Lower lobe of right lung (tissue), 2 donors: Measurements from ENCODE around the gene WBP11. TPM values are rescaled to one million over a fixed set of nuclear protein-coding genes. Genes with fewer than 3 reads are reported as not detected.

Source experiments
- ATAC-seq, 2 donors: fragments of 200-7000 bp; cut with Tn5 transposase; one replicate each; pipeline ENCODE4 v1.9.1; 2020 to 2022; ENCODE audit warnings: mild to moderate bottlenecking in 2 of 2, moderate library complexity in 2 of 2
- DNase-seq: peaks from one replicate; pipeline ENCODE4 v3.0.0-alpha.2; 2020
- H3K27ac ChIP-seq: fragments of 200-600 bp; one replicate; pipeline ENCODE4 v1.8.0; 2022
- H3K27me3 ChIP-seq: fragments of 200-600 bp; one replicate; pipeline ENCODE4 v1.8.0; 2022; ENCODE audit warnings: low read depth
- H3K36me3 ChIP-seq: fragments of 200-600 bp; one replicate; pipeline ENCODE4 v1.8.0; 2022; ENCODE audit warnings: mild to moderate bottlenecking
- H3K4me1 ChIP-seq: fragments of 200-600 bp; one replicate; pipeline ENCODE4 v1.8.0; 2022
- H3K4me3 ChIP-seq: fragments of 200-600 bp; one replicate; pipeline ENCODE4 v1.8.0; 2022; ENCODE audit warnings: mild to moderate bottlenecking
- H3K9me3 ChIP-seq: fragments of 200-600 bp; one replicate; pipeline ENCODE4 v1.8.0; 2022
- CTCF ChIP-seq: fragments of 200-600 bp; IDR thresholded peaks from one replicate; pipeline ENCODE4 v1.8.0; 2022; ENCODE audit warnings: antibody characterized with exemption, mild to moderate bottlenecking
- intact Hi-C: fragments of 100-400 bp; cut with DNase I; formaldehyde crosslinking; loops from one replicate; pipeline ENCODE4 v1.11.0; 2022
- total RNA-seq: library from RNA; stranded (reverse); fragmentation: NEBNext Ultra II Directional; extraction: Animal tissue kit (Norgen Biotek cat#: 25700); gene quantifications from one replicate; pipeline ENCODE4 v1.2.1, GENCODE V29; 2021
- donor health status: DM: no; HTN: yes; CAD: no; lungs with severe emphysema.

The WBP11 gene
- total RNA-seq, 1 donor from 2014 or later: 49.3 TPM

GRCh38 chr12:14833952-14834351 lies 30.7 kb upstream of the WBP11 start:
- no peak for TF ChIP-seq CTCF
- DNase-seq (no peak), ATAC-seq (no peak)
- Histone ChIP-seq H3K36me3 (no peaks in the 10 kb centered on the region), H3K27ac (no peak overlapping the region), H3K4me3 (no peak overlapping the region), H3K9me3 (no peaks in the 10 kb centered on the region), H3K4me1 (no peaks in the 10 kb centered on the region), H3K27me3 (no peaks in the 10 kb centered on the region)
- intact Hi-C loops: no loop called here

GRCh38 chr12:14833336-14833735 lies 30.1 kb upstream of the WBP11 start:
- no peak overlapping the region for H3K4me3 ChIP-seq
- H3K27me3 ChIP-seq: no peaks in the 10 kb centered on the region
- no peak overlapping the region for H3K27ac ChIP-seq
- intact Hi-C loops: no loop called here
- no peak for TF ChIP-seq CTCF
- ATAC-seq (no peak), DNase-seq (no peak)
- no peaks in the 10 kb centered on the region for H3K4me1 ChIP-seq
- no peaks in the 10 kb centered on the region for H3K9me3 ChIP-seq
- H3K36me3 ChIP-seq: no peaks in the 10 kb centered on the region

- Histone ChIP-seq H3K27ac (no peak overlapping the region), H3K27me3 (no peaks in the 10 kb centered on the region), H3K9me3 (no peaks in the 10 kb centered on the region), H3K36me3 (no peaks in the 10 kb centered on the region), H3K4me1 (no peaks in the 10 kb centered on the region), H3K4me3 (no peak overlapping the region)
- TF ChIP-seq CTCF: no peak
- intact Hi-C loops: no loop called here
- DNase-seq: no peak
- ATAC-seq: peak; percentile 46 to 73
These were observed 25.6 kb upstream of the WBP11 start for GRCh38 chr12:14828892-14829291.

GRCh38 chr12:14827043-14827442 lies 23.8 kb upstream of the WBP11 start:
- no peak for TF ChIP-seq CTCF
- Histone ChIP-seq H3K9me3 (no peaks in the 10 kb centered on the region), H3K27me3 (no peaks in the 10 kb centered on the region), H3K4me1 (no peaks in the 10 kb centered on the region), H3K27ac (no peak overlapping the region), H3K36me3 (no peaks in the 10 kb centered on the region), H3K4me3 (no peak overlapping the region)
- ATAC-seq: no peak
- DNase-seq: no peak
- intact Hi-C loops: no loop called here

- H3K4me3 ChIP-seq: no peak overlapping the region
- no peak for ATAC-seq
- no peak for DNase-seq
- no peaks in the 10 kb centered on the region for H3K36me3 ChIP-seq
- H3K27ac ChIP-seq: no peak overlapping the region
- H3K27me3 ChIP-seq: no peaks in the 10 kb centered on the region
- H3K9me3 ChIP-seq: no peaks in the 10 kb centered on the region
- H3K4me1 ChIP-seq: no peaks in the 10 kb centered on the region
- intact Hi-C loops: no loop called here
- TF ChIP-seq CTCF: no peak
These were observed 23.2 kb upstream of the WBP11 start for GRCh38 chr12:14826491-14826890.

GRCh38 chr12:14825256-14825655 lies 22.0 kb upstream of the WBP11 start:
- Histone ChIP-seq H3K4me3 (no peak overlapping the region), H3K9me3 (no peaks in the 10 kb centered on the region), H3K27me3 (no peaks in the 10 kb centered on the region), H3K4me1 (no peaks in the 10 kb centered on the region), H3K36me3 (no peaks in the 10 kb centered on the region), H3K27ac (no peak overlapping the region)
- no peak for TF ChIP-seq CTCF
- DNase-seq (no peak), ATAC-seq (no peak)
- intact Hi-C loops: no loop called here
